ENCODE results near the gene NREP.

Gene NREP, protein sequence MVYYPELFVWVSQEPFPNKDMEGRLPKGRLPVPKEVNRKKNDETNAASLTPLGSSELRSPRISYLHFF
- 0.18 to 1.6 (median 0.78) reads per million in 4 experiments for total RNA-seq

DNA sequence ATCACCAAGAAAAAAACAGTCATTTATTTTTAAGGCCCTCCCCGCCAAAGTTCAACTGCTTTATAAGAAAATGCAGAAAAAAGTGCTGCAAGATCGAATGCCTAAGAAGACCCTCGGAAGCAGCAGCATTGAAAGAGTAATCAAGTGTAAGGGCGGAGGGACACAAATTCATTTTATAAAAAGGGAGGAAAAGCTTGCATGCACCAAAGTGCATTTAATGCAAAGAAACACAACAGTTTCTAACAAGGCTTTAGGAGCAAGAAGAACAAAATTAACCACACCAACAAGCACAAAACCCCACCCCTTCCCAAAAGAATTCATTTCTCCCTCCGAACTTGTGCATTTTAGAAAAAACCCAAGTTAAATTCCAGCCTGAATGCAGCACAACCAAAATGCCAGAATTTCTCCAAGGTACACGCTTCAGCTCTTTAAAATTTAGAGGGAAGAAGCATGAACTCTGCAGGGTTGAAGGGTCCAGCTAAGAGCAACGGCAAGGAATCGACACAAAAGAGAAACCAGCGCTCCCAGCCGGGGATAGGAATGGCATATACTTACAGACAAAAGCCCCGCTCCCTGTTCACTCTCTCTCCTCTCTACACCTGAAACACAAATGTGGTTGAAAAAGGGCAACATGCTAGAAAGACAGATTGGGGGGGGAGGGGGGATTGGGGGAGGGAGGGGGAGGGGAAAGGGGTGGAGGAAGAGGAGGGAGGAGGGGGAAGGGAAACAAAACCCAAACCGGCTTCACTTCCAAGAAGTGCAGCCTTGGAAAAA lies at the start of gene NREP:
Gene NREP, minus strand, starts transcription at position 614 of the 774 bp plus-strand sequence. CDS start 1,422 bp downstream, outside the sequence.
- DNase-seq = peak; percentile 18

DNA sequence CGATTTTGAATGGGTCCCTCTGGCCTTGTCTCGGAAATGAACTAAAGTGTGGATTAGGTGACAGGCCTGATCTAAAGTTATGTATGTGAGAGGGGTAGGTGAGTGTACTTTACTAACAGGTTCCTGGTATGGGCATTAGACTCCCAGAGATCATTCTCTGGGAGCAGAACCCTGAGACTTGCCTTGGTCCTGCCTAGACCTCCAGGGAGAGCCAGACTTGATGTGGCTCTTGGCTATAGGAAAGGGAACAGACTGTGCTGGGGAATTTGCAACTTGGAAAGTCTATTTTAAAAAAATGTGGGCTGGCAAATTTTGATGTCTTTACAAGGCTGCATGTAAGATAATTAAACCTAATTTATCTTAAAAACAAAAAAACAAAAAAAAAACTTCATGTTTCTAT lies 49.8 kb upstream of the NREP start:
- DNase-seq = no peak

DNA sequence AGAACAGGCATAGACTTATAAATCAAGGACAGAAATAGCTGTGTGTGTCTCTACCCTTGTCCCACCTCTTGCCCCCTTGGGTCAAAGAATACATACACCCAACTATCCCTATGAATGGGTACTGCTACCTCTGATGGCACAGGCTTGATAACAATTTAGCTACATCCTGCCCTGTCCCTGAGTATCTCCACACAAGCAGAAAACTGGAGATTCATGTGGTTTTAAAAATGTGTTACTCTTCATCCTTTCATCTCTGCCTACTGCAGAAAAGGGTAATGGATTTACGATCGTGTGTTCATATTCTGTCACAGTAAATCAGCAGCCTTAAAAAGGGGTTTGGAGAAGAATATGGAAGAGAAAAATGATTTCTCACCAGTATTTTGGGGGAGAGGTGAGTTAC lies 49.2 kb upstream of the NREP start:
- DNase-seq = no peak

DNA sequence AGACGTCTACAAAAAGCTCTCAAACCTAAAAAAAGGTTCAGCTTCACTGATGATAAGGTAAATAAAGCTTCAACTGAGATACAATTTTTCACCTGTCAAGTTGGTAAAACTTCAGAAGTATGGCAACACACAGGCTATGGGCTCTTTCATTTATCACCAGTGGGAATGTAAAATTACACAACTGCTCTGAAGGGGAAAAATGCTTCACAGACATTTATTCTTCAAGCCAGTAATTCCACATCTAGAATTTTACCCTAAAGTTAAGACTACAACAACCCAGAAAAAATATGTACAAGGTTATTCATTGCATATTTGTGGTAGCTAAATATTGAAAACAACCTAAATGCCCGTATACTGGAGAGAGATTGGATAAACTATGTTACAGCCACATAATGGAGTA lies 48.1 kb upstream of the NREP start:
- no peak for DNase-seq

DNA sequence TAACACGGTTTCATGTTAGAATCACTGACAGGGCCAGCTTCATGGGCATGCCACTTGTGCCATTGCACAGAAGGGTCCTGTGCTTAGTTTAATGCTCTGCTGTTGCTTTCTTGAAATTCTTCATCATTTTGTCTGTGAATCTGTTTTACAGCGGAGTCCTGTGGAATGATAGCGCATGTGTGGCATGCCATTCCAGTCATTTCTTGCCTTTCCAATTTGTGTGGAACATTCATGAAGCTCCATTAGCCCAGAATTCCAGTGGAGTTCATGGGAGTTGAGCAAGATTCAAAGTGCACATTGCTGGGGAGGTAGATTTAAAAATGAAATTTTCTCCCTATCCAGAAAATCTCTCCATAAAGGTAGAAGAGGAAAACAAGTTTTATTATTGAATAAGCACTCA lies 43.4 kb upstream of the NREP start:
- DNase-seq = no peak

DNA sequence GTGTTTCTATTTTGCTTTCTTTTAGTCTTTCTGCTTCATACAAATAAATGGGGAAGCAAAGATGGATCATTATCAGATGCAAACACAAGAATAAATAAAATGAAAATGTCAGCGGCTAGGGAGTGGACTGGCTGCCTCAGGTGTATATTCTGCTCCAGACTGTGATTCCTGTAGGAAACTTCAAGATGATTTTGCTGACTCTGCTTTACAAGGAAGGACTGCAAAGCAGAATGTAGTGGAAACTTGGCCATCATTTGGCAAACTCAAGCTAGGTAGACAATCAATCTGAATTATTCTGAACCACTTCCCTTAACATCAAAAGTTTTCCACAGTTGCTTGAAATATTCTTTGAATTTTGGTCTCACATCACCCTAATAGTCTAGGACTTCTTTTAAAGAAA lies 38.1 kb upstream of the NREP start:
- DNase-seq = no peak

DNA sequence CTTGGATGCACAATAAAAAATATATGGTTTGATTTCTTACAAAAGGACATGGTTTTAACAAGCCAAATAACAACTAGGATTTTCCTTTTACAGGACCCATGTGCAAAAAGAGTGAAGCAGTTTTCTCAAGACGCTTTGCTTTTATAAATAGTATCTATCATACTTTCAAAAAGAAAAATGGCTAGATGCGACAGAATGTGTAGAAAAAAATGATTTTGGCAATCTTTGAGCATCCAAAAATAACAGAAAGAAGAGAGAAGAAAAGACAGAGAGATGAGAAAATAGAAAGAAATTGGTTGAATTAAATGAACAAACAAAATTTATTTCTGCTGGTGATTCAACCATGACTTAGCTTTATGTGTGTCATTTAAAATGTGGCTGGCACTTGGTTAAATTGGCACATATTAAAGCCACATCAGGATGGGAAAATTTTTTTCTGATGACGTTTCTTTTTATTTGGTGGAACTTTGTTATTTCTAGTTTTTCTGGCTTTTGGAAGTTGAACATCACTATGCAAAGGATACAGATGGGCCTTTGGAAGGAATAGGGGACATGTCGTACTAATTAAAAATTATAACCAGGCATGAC lies 35.6 kb upstream of the NREP start:
- DNase-seq = no peak

DNA sequence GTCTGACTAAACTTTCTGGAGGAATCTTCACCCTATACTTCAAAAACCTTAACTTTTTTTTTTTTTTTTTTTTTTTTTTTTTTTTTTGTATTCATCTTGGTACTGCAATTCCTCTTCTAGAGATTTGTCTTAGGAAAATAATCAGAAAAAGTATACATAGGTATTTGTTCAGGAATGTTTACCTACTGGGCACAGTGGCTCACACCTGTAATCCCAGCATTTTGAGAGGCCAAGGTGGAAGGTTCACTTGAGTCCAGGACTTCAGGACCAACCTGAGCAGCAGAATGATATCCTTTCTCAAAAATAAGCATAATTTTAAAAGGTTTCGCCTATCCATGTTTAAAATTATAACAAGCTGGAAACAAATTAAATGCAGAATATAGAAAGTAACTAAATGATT lies 33.3 kb upstream of the NREP start:
- DNase-seq = no peak

DNA sequence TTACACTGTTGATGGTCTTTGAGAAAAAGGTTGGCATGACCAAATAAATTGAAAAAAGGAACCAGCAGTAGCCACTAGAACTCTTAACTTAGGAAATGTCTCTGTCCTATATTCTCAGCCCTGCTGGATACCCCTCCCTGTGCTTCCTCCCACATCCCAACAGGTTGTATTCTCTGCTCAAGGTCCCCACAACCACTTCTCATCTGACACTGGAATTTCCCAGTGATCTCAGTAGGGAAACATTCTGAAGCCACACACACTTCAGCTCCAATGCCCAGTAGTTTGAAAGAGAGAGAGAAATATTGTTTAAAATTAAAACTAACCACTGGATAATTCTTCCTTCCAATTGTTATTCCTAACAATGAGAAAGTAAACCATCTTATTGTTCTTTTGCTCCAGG lies 30.0 kb upstream of the NREP start:
- no peak for DNase-seq

DNA sequence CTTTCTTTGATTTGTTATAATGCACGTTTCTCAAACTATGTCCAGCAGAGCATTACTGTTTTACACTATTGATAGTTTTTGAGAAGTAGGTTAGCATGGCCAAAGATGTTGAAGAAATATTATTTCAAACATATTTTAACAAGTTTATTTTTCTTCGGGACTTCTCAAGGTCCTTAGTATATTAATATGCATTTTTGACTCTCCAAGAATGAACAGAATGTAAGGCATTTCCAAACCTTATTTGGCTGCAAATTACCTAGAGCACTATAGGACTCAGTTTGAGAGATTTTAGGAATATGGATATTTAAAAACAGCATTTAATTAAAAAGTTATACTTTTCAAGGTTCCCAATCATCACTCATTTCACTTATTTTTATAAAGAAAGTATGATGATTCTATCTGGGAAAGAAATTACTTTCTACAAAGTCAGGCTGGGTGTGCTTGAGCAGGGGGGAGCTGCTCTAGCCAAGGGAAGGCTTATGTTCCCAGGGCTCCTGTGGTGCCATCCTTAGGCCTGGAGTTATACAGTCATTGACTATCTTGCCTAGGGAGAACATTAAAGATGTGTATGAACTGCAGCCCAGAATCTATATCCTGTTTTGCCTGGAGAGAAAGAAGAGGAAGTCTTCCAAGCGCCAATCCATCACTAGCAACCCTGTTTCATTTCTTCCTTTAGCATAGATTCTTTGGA lies 27.6 kb upstream of the NREP start:
- DNase-seq = no peak

DNA sequence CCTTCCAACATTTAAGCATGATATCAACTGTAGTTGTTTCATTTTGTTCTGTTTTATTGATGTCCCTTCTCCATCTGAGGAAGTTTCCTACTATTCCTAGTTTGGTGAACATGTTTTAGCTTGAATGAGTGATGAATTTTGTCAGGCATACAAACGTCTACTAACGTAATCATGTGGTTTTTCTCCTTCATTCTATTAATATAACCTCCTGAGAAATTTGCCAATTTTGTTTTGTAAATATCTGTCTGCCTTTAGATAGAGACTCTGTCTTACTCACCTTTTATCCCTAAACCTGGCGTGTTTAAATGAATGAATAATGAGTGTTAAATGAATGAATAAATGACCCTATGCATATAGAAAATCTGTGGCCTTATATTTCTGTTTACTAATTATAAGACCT lies 26.5 kb upstream of the NREP start:
- no peak for DNase-seq

DNA sequence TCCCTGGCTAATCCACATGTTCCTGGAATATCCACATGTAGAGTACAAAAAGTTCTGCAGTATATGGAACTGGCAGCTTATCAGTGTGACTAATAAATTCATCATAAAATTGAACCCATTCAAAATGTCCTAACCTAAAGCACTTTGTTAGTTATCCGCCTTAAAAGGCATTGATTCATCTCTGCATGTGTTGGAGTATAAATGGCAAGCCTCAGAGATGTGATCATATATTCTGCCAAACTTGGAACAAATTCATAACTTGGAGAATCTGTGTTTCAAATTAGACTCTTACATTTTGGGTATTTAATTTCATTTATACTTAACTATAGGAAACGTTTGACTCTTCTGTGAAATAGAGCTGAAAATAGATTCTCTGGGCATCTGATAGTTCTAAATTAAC lies 25.2 kb upstream of the NREP start:
- DNase-seq = no peak

DNA sequence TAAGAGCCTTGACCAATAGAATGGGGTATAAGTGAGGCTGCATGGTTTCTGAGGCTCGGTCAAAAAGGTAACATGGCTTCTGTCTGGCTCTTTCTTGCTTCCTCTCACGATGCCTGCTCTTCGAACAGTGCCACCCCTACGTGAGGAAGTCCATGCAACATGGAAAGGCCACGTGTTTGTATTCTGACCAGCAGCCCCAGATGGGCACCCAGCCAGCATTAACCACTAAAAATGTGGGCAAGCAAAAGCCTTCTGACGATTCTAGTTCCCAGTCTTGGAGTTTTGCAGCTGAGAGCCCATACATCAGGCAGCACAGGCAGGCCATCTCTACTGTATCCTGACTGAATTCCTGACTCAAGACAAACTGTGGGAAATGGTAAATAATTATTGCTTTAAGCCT lies 24.2 kb upstream of the NREP start:
- no peak for DNase-seq

DNA sequence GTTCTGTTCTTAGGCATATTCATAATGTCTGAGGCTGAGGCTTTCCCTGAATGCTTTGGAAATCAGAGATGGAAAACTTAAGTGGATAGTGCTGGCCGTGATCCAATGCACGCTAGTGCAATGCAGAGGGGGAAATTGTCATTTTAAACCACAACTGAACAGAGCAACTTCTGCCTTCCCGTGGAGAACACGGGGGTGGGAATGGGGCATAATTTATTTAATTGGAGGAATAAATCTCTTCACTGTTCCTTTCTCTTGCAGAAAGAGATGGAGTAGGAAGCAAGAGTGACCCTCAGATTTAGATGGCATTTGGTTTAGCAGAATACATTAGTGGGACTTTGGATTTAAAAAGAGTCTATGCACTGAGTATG lies 22.9 kb upstream of the NREP start:
- DNase-seq = no peak

DNA sequence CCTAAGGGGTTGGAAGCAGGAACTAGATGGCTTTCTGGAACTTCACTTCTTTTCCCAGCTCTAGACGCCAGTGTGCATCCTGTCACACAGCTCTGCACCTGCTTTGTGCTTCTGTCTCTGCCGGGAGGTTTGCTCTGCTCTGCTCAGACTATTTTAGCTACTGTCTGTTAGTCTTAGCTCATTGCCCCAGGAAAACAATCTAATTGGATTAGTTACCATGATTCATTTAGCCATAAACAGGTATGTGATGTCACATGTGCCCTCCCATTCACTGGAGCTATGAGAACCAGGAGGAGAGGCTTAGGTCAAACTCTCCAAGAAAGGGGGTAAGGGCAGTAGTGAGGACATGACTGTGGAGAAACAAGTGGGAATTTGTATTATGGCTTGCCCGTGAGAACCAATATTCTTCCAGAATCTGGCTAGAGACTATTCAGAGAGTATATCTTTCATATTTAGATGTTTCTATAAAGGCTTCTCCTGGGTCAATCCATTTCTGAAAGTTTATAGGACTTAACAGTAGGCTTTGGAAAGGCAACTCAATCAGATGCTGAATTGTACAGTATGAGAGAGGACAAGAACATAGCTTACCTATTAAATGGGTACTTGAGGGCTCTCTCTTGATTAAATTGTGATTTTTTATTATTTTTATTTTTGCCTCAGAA lies 22.4 kb upstream of the NREP start:
- no peak for DNase-seq

DNA sequence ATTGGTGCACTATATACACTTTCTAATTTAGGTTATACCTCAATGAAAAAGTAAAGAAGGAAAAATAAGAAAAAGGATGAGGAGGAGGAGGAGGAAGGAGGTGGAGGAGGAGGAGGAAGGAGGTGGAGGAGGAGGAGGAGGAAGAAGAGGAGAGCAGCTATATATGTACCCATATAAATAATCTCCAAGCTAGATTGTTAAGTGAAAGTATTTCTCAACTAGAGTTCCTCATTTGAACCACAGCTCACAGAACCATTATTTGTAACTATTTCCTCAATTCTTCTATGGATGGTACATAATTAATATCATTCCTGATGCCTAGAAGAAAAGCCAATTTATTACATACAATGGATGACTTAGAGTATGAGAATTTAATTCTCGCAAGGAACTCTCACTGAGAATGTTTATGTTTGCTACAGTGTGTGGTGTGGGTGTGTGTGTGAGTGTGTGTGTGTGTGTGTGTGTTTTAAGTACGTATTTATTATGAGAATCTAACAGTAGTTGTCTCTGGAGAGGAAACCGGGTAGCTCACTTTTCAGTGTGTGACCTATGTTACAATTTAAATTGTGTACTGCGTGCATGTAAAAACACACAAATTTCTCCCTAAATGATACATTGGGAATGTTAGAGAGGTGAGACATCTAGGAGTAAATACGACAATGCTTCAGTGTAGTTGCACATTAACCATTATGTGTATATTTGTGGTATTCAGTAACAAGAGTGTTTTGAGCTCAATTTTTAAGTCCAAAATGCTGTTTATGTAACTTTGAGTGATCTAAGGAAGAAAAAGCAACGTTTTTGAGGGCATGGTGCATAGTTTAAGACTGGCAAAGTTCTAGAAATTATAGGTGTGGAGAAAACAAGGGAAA lies 20.2 kb upstream of the NREP start:
- DNase-seq = no peak

DNA sequence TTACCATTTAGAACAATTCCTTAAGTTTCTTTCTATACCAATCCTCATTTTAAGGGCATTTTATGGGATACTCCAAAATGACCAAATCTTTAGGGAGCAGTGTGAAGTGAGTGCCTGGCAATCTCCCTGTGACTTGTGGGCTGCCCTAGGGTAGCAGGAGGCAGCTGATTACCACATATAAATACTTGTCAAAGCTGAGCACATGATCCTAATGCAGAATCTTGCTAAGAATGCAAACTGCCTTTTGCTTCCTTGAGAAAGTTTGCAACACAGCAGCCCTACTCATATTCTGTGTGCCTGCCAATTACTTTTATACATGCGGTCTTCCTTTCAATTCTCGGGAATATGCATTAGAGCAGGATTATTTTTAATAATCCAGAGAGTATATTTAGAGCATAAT lies 18.2 kb upstream of the NREP start:
- no peak for DNase-seq

DNA sequence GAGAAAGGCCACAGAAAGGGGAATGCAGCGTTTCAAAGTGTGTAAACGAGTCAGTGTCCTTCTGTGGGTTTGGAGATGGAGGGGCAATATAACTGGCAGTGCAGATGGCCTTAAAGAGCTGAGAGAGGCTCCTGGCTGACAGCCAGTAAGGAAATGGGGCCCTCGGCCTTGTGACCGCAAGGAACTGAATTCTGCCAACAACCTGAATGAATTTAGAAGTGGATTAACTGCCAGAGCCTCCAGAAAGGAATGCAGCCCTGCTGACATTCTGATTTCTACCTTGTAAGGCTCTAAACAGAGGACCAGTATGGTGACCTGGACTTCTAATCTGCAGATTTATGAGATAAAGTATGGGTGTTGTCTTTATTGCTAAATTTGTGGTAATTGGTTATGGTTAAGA lies 17.5 kb upstream of the NREP start:
- DNase-seq = no peak

DNA sequence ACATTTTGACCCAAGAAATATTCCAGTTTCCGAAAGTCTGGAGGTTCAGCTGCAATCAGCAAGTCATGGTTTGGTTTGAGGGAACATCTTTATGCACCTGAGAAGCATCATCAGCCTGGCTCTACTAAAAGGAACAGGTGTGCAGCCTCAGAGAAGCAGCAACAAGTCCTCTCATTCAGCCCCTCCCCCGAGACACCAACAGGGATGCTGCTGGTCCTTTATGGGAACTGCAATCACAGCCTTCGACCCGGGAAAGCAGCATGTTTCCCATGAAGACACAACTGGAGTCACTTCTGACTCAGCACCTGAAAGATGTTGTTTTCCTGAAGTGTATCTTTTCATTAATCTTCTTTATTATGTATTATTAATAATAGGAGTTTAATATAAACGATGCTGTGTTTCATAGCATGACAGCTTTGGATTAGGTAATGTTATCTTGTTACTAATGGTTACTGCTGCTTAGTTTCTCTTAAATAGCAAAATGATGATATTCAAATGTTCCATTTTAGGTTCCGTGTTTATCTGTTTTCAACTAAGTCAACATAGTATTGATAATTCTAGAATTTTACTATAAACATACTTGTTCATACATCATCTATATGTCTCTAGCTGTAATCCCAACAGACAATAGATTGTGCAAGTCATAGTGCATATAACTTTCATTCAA lies 15.6 kb upstream of the NREP start:
- no peak for DNase-seq

DNA sequence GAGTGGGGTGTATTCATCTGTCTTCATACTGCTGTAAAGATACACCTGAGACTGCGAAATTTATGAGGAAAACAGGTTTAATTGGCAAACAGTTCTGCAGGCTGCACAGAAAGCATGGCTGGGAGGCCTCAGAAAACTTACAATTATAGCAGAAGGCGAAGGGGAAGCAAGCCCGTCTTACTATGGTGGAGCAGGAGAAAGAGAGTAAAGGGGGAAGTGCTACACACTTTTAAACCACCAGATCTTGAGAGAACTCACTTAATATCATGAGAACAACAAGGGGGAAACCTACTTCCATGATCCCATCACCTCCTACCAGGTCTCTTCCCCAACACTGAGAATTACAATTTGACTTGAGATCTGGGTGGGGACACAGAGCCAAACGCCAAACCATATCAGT lies 12.5 kb upstream of the NREP start:
- no peak for DNase-seq

DNA sequence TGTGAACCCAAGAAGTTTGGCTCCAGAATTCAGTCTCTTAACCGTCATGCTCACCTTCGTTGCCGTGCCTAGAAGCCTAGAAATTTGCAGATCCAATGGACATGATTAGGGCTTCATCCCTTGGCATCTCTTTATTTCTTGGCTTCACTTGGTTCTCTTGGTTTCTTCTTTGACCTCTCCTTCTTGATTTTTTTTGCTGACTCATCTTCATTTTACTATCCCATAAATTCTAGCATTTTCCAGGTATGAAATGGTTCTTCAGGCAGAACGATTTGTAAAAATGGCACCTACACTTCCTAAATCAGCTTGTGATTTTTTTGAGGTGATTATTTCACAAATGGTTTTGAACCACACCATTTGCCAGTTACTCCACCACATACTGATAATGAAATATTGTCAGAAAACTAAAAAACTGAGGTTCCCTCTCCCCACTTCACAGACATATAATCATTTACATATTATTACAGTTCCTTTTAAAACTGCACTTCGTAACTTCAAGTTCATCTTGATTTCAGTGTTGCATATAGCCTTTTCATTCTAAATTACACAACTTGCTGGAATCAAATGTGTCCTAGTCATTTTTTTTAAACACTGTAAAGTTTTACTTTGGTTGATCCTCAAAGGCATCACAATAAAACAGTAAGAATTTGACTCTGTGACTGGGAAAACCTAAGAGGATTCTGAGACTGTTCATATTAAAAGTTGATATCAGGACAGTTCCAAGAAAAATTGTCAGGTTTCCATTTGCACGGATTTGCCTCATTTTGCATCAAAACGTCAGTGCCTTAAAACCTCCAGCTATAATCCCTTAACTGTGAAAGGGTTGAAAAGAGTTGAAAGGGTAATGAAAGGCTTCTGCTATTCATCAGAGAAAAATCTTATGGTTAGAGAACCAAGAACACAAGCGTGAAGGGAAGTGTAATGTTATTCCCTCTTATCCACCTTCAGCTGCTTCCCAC lies 8.9 kb upstream of the NREP start:
- no peak for DNase-seq
